ENCODE measurements around the gene GATD1.
A peak's percentile ranks its signal among the peaks of the same experiment; 100 is the strongest.

The GATD1 gene

GRCh38 chr11:765802-766091, 11.5 kb downstream of the GATD1 start:
- H3K4me3 ChIP-seq = no peak overlapping the region
- no peak overlapping the region for H3K27ac ChIP-seq
- H3K36me3 ChIP-seq (ENCODE audit: insufficient read depth, low read length) = peaks cover 58% of the 10 kb centered on the region
- no peaks in the 10 kb centered on the region for H3K9me3 ChIP-seq (ENCODE audit: low read depth, low read length)
- H3K9ac ChIP-seq (ENCODE audit: insufficient read length) = no peak overlapping the region
- TF ChIP-seq POLR2AphosphoS5 (IDR thresholded peaks at IDR 0.05; ENCODE audit: borderline replicate concordance, low read depth, low read length) = no peak
- no peak for TF ChIP-seq EZH2 (IDR thresholded peaks at IDR 0.05)
- TF ChIP-seq FOXP2 (optimal IDR thresholded peaks at IDR 0.05; ENCODE audit: control extremely low read depth, extremely low read length, insufficient read depth) = no peak
- DNase-seq (ENCODE audit: low read depth, low spot score) = no peak

- Histone ChIP-seq H3K36me3 (ENCODE audit: insufficient read depth, low read length) (peaks cover 55% of the 10 kb centered on the region), H3K9me3 (ENCODE audit: low read depth, low read length) (no peaks in the 10 kb centered on the region), H3K27ac (no peak overlapping the region), H3K9ac (ENCODE audit: insufficient read length) (no peak overlapping the region), H3K4me3 (no peak overlapping the region)
- TF ChIP-seq EZH2 (IDR thresholded peaks at IDR 0.05) (no peak), FOXP2 (optimal IDR thresholded peaks at IDR 0.05; ENCODE audit: control extremely low read depth, extremely low read length, insufficient read depth) (no peak), POLR2AphosphoS5 (IDR thresholded peaks at IDR 0.05; ENCODE audit: borderline replicate concordance, low read depth, low read length) (peak; percentile 53; the same call in 1 of the 2 replicates)
- DNase-seq (ENCODE audit: low read depth, low spot score) = no peak
These were observed 12.1 kb downstream of the GATD1 start for GRCh38 chr11:765025-765801.

- Histone ChIP-seq H3K9ac (ENCODE audit: insufficient read length) (no peak overlapping the region), H3K36me3 (ENCODE audit: insufficient read depth, low read length) (peaks cover 57% of the 10 kb centered on the region), H3K9me3 (ENCODE audit: low read depth, low read length) (no peaks in the 10 kb centered on the region), H3K4me3 (no peak overlapping the region), H3K27ac (no peak overlapping the region)
- no peak for DNase-seq (ENCODE audit: low read depth, low spot score)
- no peak for TF ChIP-seq EZH2 (IDR thresholded peaks at IDR 0.05)
- TF ChIP-seq FOXP2 (optimal IDR thresholded peaks at IDR 0.05; ENCODE audit: control extremely low read depth, extremely low read length, insufficient read depth) = no peak
- no peak for TF ChIP-seq POLR2AphosphoS5 (IDR thresholded peaks at IDR 0.05; ENCODE audit: borderline replicate concordance, low read depth, low read length)
These were observed 12.8 kb downstream of the GATD1 start for GRCh38 chr11:764322-765024.

GRCh38 chr11:763549-764321, 13.6 kb downstream of the GATD1 start:
- H3K36me3 ChIP-seq (ENCODE audit: insufficient read depth, low read length) = peaks cover 59% of the 10 kb centered on the region
- H3K4me3 ChIP-seq = no peak overlapping the region
- TF ChIP-seq POLR2AphosphoS5 (IDR thresholded peaks at IDR 0.05; ENCODE audit: borderline replicate concordance, low read depth, low read length) (peak; percentile 38), EZH2 (IDR thresholded peaks at IDR 0.05) (no peak), FOXP2 (optimal IDR thresholded peaks at IDR 0.05; ENCODE audit: control extremely low read depth, extremely low read length, insufficient read depth) (no peak)
- no peak overlapping the region for H3K9ac ChIP-seq (ENCODE audit: insufficient read length)
- H3K9me3 ChIP-seq (ENCODE audit: low read depth, low read length) = no peaks in the 10 kb centered on the region
- DNase-seq (ENCODE audit: low read depth, low spot score) = no peak
- no peak overlapping the region for H3K27ac ChIP-seq

GRCh38 chr11:763073-763463, 14.2 kb downstream of the GATD1 start:
- no peak overlapping the region for H3K4me3 ChIP-seq
- H3K9me3 ChIP-seq (ENCODE audit: low read depth, low read length) = no peaks in the 10 kb centered on the region
- H3K27ac ChIP-seq = no peak overlapping the region
- TF ChIP-seq POLR2AphosphoS5 (IDR thresholded peaks at IDR 0.05; ENCODE audit: borderline replicate concordance, low read depth, low read length) = no peak
- TF ChIP-seq EZH2 (IDR thresholded peaks at IDR 0.05) = no peak
- no peak for TF ChIP-seq FOXP2 (optimal IDR thresholded peaks at IDR 0.05; ENCODE audit: control extremely low read depth, extremely low read length, insufficient read depth)
- no peak for DNase-seq (ENCODE audit: low read depth, low spot score)
- H3K9ac ChIP-seq (ENCODE audit: insufficient read length) = no peak overlapping the region
- H3K36me3 ChIP-seq (ENCODE audit: insufficient read depth, low read length) = peaks cover 61% of the 10 kb centered on the region

GRCh38 chr11:762421-763072, 14.7 kb downstream of the GATD1 start:
- peaks cover 62% of the 10 kb centered on the region for H3K36me3 ChIP-seq (ENCODE audit: insufficient read depth, low read length)
- H3K4me3 ChIP-seq = no peak overlapping the region
- no peak overlapping the region for H3K9ac ChIP-seq (ENCODE audit: insufficient read length)
- H3K27ac ChIP-seq = peak overlapping the region; percentile 62; the same call in 1 of the 2 replicates
- no peak for TF ChIP-seq FOXP2 (optimal IDR thresholded peaks at IDR 0.05; ENCODE audit: control extremely low read depth, extremely low read length, insufficient read depth)
- TF ChIP-seq POLR2AphosphoS5 (IDR thresholded peaks at IDR 0.05; ENCODE audit: borderline replicate concordance, low read depth, low read length) = peak; percentile 46; the same call in 1 of the 2 replicates
- no peak for DNase-seq (ENCODE audit: low read depth, low spot score)
- H3K9me3 ChIP-seq (ENCODE audit: low read depth, low read length) = no peaks in the 10 kb centered on the region

DNA sequence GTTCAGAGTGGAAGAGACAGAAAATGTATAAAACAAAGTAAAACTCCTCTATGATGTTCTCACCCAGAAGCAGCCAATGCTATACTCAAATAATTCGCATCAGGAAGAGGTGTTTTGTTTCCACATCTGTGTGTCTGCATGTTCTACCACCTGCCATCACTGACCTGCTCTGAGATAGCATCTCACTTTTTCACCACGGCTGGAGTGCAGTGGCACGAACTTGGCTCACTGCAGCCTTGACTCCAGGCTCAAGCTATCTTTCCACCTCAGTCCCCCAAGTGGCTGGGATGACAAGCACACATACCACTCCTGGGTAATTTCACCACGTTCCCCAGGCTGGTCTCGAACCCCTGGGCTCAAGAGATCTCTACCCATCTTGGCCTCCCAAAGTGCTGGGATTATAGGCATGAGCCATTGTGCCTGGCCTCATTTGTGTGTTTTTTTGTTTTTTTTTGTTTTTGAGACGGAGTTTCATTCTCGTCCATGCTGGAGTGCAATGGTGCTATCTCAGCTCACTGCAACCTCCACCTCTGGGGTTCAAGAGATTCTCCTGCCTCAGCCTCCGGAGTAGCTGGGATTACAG, 15.7 kb downstream of the GATD1 start:
- no peak for DNase-seq (ENCODE audit: low read depth, low spot score)
- Histone ChIP-seq H3K9me3 (ENCODE audit: low read depth, low read length) (no peaks in the 10 kb centered on the region), H3K4me3 (no peak overlapping the region), H3K9ac (ENCODE audit: insufficient read length) (no peak overlapping the region), H3K27ac (no peak overlapping the region), H3K36me3 (ENCODE audit: insufficient read depth, low read length) (peaks cover 67% of the 10 kb centered on the region)
- no peak for TF ChIP-seq EZH2 (IDR thresholded peaks at IDR 0.05)
- no peak for TF ChIP-seq POLR2AphosphoS5 (IDR thresholded peaks at IDR 0.05; ENCODE audit: borderline replicate concordance, low read depth, low read length)
- TF ChIP-seq FOXP2 (optimal IDR thresholded peaks at IDR 0.05; ENCODE audit: control extremely low read depth, extremely low read length, insufficient read depth) = no peak
